NOMO-1 (cell line): ENCODE data around the gene RPP14.
"Not testable (repeated sequence)": the region's sequence is repeated elsewhere in the genome, so short reads cannot be mapped to it uniquely, and the experiment has no call there.

Source experiments
- DNase-seq, 2 experiments: peaks; one replicate each; lab custom pipeline; 2025; ENCODE audit not compliant: unreplicated experiment in 2 of 2; lab: John Stamatoyannopoulos, UW

Gene RPP14

GRCh38 chr3:58290446-58290845, 15.6 kb upstream of the RPP14 start:
- not testable (repeated sequence) for DNase-seq

GRCh38 chr3:58291671-58292338, 14.2 kb upstream of the RPP14 start:
- DNase-seq = no peak

- DNase-seq = no peak
Measured at GRCh38 chr3:58292866-58293265, 13.2 kb upstream of the RPP14 start.

GRCh38 chr3:58293516-58293915, 12.5 kb upstream of the RPP14 start:
- DNase-seq = no peak

- no peak for DNase-seq
Measured at GRCh38 chr3:58296269-58296668, 9.8 kb upstream of the RPP14 start.

GRCh38 chr3:58296843-58297242, 9.2 kb upstream of the RPP14 start:
- DNase-seq = no peak

- no peak for DNase-seq
Measured at GRCh38 chr3:58298190-58298589, 7.9 kb upstream of the RPP14 start.

- no peak for DNase-seq
Measured at GRCh38 chr3:58299075-58299474, 7.0 kb upstream of the RPP14 start.

- DNase-seq = no peak
Measured at GRCh38 chr3:58299839-58300516, 6.1 kb upstream of the RPP14 start.

- DNase-seq = peak in 1 of 2 experiments; percentile 48
Measured at GRCh38 chr3:58307639-58308215, 1.7 kb downstream of the RPP14 start.

- DNase-seq = no peak
Measured at GRCh38 chr3:58308728-58309127, 2.7 kb downstream of the RPP14 start.

- peak in 1 of 2 experiments; percentile 55 for DNase-seq
Measured at GRCh38 chr3:58317811-58318210, 11.8 kb downstream of the RPP14 start.

- DNase-seq = no peak
Measured at GRCh38 chr3:58321791-58322190, 15.7 kb downstream of the RPP14 start.

GRCh38 chr3:58322793-58323192, 16.7 kb downstream of the RPP14 start:
- no peak for DNase-seq

- no peak for DNase-seq
Measured at GRCh38 chr3:58323529-58324390, 17.7 kb downstream of the RPP14 start.

- DNase-seq = no peak
Measured at GRCh38 chr3:58324391-58325390, 18.6 kb downstream of the RPP14 start.

- no peak for DNase-seq
Measured at GRCh38 chr3:58325525-58325992, 19.5 kb downstream of the RPP14 start.

GRCh38 chr3:58326267-58326900, 20.3 kb downstream of the RPP14 start:
- no peak for DNase-seq

GRCh38 chr3:58329150-58329921, 23.3 kb downstream of the RPP14 start:
- no peak for DNase-seq
